ENCODE results near the gene ASB11.

DNA sequence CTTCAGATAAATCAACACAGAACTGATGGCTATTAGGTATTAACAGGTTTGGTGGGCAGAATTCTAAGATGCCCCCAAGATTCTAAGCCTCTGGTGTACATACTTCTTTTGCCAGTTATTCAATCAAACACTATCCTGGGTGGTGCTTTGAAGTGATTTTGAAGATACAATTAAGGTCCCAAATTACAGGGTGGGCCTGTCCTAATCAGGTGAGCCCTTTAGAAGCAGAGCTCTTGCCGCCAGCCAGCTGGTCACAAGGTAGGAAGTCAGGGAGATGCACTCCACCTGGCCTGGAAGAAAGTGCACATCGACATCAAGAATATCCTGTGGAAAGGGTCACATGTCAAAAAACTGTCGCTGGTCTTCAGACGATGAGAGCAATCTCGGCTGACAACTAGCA is 75.0 kb downstream of the ASB11 start:
- TF ChIP-seq GATA3 (IDR thresholded peaks at IDR 0.05; ENCODE audit: low read depth, low read length) (no peak), GATA2 (IDR thresholded peaks at IDR 0.05; ENCODE audit: low read depth, low read length) (no peak)

Data from SH-SY5Y (cell line).